HepG2 (cell line): ENCODE data around the gene TEAD1. TPM values are rescaled to one million over a fixed set of nuclear protein-coding genes. Genes with fewer than 3 reads are reported as not detected.

ENCODE experiments used
- ELF3 ChIP-seq: IDR thresholded peaks from 2 replicates; pipeline ENCODE4 v1.6.1; 2016; ENCODE audit warnings: missing genetic modification reagents, missing compliant biosample characterization
- ELF4 ChIP-seq: sonication (generic); formaldehyde crosslinking; IDR thresholded peaks from 2 replicates; pipeline ENCODE4 v1.5.0; 2020; ENCODE audit warnings: missing genetic modification reagents, mild to moderate bottlenecking, moderate library complexity, borderline replicate concordance
- FOXJ3 ChIP-seq: sonication (generic); formaldehyde crosslinking; IDR thresholded peaks from 2 replicates; pipeline ENCODE4 v1.4.0; 2020; ENCODE audit warnings: missing genetic modification reagents, mild to moderate bottlenecking, borderline replicate concordance
- HMG20B ChIP-seq: conservative IDR thresholded peaks from 2 replicates; pipeline ENCODE4 v1.6.1; 2016; ENCODE audit warnings: missing genetic modification reagents, missing compliant biosample characterization
- NFRKB ChIP-seq: fragments of 450-650 bp; IDR thresholded peaks from 2 replicates; pipeline ENCODE4 v1.6.1; 2017
- SOX13 ChIP-seq, 3 experiments: fragments of 450-650 bp in 1 of 3; sonication (generic) in 1 of 3; formaldehyde crosslinking in 1 of 3; IDR thresholded peaks in 2 of 3; conservative IDR thresholded peaks in 1 of 3; 2 replicates each; pipeline versions ENCODE4 v1.5.0 to v1.6.1; 2016 to 2020; ENCODE audit warnings: antibody characterized with exemption in 1 of 3, mild to moderate bottlenecking in 1 of 3, missing compliant biosample characterization in 1 of 3, missing genetic modification reagents in 1 of 3, moderate library complexity in 1 of 3
- ZNF234 ChIP-seq: sonication (generic); formaldehyde crosslinking; conservative IDR thresholded peaks from 2 replicates; pipeline ENCODE4 v1.5.1; 2020; ENCODE audit warnings: mild to moderate bottlenecking, missing genetic modification reagents
- ZNF7 ChIP-seq: IDR thresholded peaks from 2 replicates; pipeline ENCODE4 v1.6.1; 2016; ENCODE audit warnings: missing biosample characterization, missing genetic modification reagents
- ZNF782 ChIP-seq: sonication (generic); formaldehyde crosslinking; IDR thresholded peaks from 2 replicates; pipeline ENCODE4 v1.4.0; 2020; ENCODE audit warnings: missing genetic modification reagents, mild to moderate bottlenecking, borderline replicate concordance
- polyA plus RNA-seq, 8 experiments: library from polyadenylated mRNA; depleted of rRNA in 3 of 8; stranded (reverse) in 7 of 8; unstranded in 1 of 8; fragments of >200 nt; fragmentation: Illumina TruSeq in 4 of 8; extraction: Trizol in 4 of 8; gene quantifications; 2 replicates each; pipeline versions ENCODE4 v1.2.1 to v1.2.3, GENCODE V29; 2011 to 2016; ENCODE audit warnings: low read depth in 4 of 8, missing spikeins in 1 of 8, mixed read lengths in 1 of 8; ENCODE audit not compliant: insufficient read depth in 1 of 8
- total RNA-seq, 5 experiments: library from RNA; depleted of rRNA; stranded (reverse); fragments of >200 nt; fragmentation: Illumina TruSeq; extraction: Trizol; gene quantifications; 2 replicates each; pipeline ENCODE4 v1.2.3, GENCODE V29; 2016; ENCODE audit warnings: low read depth in 1 of 5
- TF ChIP-seq, protein P1 (sequence below): sonication (generic); formaldehyde crosslinking; IDR thresholded peaks from 2 replicates; pipeline ENCODE4 v1.4.0; 2020; ENCODE audit warnings: missing genetic modification reagents, borderline replicate concordance
- TF ChIP-seq, protein P2 (sequence below): sonication (generic); formaldehyde crosslinking; IDR thresholded peaks from 2 replicates; pipeline ENCODE4 v1.8.0; 2022; ENCODE audit warnings: missing genetic modification reagents, mild to moderate bottlenecking, moderate library complexity, borderline replicate concordance
- TF ChIP-seq, protein P3 (sequence below): sonication (generic); formaldehyde crosslinking; IDR thresholded peaks from 2 replicates; pipeline ENCODE4 v1.4.0; 2020; ENCODE audit warnings: missing genetic modification reagents, mild to moderate bottlenecking, borderline replicate concordance
- TF ChIP-seq, protein P4 (sequence below): sonication (generic); formaldehyde crosslinking; IDR thresholded peaks from 2 replicates; pipeline ENCODE4 v1.8.0; 2022; ENCODE audit warnings: missing genetic modification reagents, low read depth, mild to moderate bottlenecking, borderline replicate concordance
- TF ChIP-seq, protein P5 (sequence below): sonication (generic); formaldehyde crosslinking; IDR thresholded peaks from 2 replicates; pipeline ENCODE4 v1.4.0; 2020; ENCODE audit warnings: missing genetic modification reagents
- TF ChIP-seq, protein P6 (sequence below): sonication (generic); formaldehyde crosslinking; IDR thresholded peaks from 2 replicates; pipeline ENCODE4 v1.4.0; 2020; ENCODE audit warnings: missing genetic modification reagents

TEAD1 gene
- total and polyA plus RNA-seq, 2 of the 13 experiments (the other 11 are each of a cell fraction or from before 2014, with no cell fraction given), result 20.1 to 30.5 TPM

DNA sequence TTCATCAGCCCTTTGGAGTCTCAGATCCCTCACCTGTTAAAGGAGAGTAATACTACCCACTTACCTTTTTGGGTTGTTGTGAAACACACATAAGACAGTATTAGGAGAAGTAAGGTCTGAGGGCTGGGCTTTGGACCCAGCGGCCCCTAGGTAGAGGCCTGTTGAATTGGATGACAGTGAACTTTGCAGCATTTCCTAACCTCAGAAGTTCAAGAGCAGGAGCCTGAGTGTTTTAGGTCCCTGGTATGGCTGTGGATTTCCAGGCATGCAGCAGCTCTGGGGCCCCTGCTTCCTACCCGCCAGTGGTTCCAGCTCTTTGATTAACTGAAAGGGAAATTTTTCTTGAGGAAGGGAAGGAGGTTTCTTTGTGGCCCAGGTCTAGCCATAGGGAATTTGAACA, 58.9 kb downstream of the TEAD1 start (continued):
- TF ChIP-seq, protein P1, sequence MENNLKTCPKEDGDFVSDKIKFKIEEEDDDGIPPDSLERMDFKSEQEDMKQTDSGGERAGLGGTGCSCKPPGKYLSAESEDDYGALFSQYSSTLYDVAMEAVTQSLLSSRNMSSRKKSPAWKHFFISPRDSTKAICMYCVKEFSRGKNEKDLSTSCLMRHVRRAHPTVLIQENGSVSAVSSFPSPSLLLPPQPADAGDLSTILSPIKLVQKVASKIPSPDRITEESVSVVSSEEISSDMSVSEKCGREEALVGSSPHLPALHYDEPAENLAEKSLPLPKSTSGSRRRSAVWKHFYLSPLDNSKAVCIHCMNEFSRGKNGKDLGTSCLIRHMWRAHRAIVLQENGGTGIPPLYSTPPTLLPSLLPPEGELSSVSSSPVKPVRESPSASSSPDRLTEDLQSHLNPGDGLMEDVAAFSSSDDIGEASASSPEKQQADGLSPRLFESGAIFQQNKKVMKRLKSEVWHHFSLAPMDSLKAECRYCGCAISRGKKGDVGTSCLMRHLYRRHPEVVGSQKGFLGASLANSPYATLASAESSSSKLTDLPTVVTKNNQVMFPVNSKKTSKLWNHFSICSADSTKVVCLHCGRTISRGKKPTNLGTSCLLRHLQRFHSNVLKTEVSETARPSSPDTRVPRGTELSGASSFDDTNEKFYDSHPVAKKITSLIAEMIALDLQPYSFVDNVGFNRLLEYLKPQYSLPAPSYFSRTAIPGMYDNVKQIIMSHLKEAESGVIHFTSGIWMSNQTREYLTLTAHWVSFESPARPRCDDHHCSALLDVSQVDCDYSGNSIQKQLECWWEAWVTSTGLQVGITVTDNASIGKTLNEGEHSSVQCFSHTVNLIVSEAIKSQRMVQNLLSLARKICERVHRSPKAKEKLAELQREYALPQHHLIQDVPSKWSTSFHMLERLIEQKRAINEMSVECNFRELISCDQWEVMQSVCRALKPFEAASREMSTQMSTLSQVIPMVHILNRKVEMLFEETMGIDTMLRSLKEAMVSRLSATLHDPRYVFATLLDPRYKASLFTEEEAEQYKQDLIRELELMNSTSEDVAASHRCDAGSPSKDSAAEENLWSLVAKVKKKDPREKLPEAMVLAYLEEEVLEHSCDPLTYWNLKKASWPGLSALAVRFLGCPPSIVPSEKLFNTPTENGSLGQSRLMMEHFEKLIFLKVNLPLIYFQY (CRISPR knock-in tag), result no peak
- TF ChIP-seq ZNF7 (CRISPR knock-in tag) (peak; percentile 20; the same call in 1 of the 2 replicates), ZNF234 (CRISPR knock-in tag) (no peak), NFRKB (no peak), ELF3 (CRISPR knock-in tag) (peak; percentile 36; the same call in 1 of the 2 replicates), ELF4 (CRISPR knock-in tag) (0 out of 2 replicates have a peak, but pooled peaks have one; percentile 27), FOXJ3 (CRISPR knock-in tag) (peak; percentile 45; the same call in 1 of the 2 replicates), SOX13 (IDR thresholded peaks at IDR 0.05) (no peak), SOX13 (CRISPR knock-in tag; conservative IDR thresholded peaks at IDR 0.05 in 1 of 2, IDR thresholded peaks at IDR 0.05 in 1 of 2) (peak in 1 of 2 experiments; percentile 53; a peak in 1 of 4 replicates), HMG20B (no peak), ZNF782 (no peak)
- TF ChIP-seq, protein P2, sequence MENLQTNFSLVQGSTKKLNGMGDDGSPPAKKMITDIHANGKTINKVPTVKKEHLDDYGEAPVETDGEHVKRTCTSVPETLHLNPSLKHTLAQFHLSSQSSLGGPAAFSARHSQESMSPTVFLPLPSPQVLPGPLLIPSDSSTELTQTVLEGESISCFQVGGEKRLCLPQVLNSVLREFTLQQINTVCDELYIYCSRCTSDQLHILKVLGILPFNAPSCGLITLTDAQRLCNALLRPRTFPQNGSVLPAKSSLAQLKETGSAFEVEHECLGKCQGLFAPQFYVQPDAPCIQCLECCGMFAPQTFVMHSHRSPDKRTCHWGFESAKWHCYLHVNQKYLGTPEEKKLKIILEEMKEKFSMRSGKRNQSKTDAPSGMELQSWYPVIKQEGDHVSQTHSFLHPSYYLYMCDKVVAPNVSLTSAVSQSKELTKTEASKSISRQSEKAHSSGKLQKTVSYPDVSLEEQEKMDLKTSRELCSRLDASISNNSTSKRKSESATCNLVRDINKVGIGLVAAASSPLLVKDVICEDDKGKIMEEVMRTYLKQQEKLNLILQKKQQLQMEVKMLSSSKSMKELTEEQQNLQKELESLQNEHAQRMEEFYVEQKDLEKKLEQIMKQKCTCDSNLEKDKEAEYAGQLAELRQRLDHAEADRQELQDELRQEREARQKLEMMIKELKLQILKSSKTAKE (CRISPR knock-in tag), result peak; percentile 71
- TF ChIP-seq, protein P3, sequence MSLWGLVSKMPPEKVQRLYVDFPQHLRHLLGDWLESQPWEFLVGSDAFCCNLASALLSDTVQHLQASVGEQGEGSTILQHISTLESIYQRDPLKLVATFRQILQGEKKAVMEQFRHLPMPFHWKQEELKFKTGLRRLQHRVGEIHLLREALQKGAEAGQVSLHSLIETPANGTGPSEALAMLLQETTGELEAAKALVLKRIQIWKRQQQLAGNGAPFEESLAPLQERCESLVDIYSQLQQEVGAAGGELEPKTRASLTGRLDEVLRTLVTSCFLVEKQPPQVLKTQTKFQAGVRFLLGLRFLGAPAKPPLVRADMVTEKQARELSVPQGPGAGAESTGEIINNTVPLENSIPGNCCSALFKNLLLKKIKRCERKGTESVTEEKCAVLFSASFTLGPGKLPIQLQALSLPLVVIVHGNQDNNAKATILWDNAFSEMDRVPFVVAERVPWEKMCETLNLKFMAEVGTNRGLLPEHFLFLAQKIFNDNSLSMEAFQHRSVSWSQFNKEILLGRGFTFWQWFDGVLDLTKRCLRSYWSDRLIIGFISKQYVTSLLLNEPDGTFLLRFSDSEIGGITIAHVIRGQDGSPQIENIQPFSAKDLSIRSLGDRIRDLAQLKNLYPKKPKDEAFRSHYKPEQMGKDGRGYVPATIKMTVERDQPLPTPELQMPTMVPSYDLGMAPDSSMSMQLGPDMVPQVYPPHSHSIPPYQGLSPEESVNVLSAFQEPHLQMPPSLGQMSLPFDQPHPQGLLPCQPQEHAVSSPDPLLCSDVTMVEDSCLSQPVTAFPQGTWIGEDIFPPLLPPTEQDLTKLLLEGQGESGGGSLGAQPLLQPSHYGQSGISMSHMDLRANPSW (CRISPR knock-in tag), result no peak
- TF ChIP-seq, protein P4, sequence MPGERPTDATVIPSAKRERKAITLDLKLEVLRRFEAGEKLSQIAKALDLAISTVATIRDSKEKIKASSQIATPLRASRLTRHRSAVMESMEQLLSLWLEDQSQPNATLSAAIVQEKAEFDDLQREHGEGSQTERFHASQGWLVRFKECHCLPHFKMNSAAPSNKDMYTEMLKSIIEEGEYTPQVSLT, result no peak
- TF ChIP-seq, protein P5, sequence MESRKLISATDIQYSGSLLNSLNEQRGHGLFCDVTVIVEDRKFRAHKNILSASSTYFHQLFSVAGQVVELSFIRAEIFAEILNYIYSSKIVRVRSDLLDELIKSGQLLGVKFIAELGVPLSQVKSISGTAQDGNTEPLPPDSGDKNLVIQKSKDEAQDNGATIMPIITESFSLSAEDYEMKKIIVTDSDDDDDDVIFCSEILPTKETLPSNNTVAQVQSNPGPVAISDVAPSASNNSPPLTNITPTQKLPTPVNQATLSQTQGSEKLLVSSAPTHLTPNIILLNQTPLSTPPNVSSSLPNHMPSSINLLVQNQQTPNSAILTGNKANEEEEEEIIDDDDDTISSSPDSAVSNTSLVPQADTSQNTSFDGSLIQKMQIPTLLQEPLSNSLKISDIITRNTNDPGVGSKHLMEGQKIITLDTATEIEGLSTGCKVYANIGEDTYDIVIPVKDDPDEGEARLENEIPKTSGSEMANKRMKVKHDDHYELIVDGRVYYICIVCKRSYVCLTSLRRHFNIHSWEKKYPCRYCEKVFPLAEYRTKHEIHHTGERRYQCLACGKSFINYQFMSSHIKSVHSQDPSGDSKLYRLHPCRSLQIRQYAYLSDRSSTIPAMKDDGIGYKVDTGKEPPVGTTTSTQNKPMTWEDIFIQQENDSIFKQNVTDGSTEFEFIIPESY (CRISPR knock-in tag), result peak; percentile 58; the same call in 1 of the 2 replicates
- TF ChIP-seq, protein P6, sequence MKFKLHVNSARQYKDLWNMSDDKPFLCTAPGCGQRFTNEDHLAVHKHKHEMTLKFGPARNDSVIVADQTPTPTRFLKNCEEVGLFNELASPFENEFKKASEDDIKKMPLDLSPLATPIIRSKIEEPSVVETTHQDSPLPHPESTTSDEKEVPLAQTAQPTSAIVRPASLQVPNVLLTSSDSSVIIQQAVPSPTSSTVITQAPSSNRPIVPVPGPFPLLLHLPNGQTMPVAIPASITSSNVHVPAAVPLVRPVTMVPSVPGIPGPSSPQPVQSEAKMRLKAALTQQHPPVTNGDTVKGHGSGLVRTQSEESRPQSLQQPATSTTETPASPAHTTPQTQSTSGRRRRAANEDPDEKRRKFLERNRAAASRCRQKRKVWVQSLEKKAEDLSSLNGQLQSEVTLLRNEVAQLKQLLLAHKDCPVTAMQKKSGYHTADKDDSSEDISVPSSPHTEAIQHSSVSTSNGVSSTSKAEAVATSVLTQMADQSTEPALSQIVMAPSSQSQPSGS (CRISPR knock-in tag), result peak; percentile 55; the same call in 1 of the 2 replicates
